GM19467 (cell line): ENCODE measurements around the gene HDAC7.
A peak's percentile ranks its signal among the peaks of the same experiment; 100 is the strongest.

Source experiments
- ATAC-seq: cut with Tn5 transposase; IDR thresholded peaks from one replicate; pipeline ENCODE4 v1.9.1; 2021; ENCODE audit warnings: mild to moderate bottlenecking, moderate library complexity; ENCODE audit not compliant: unreplicated experiment

The HDAC7 gene

DNA sequence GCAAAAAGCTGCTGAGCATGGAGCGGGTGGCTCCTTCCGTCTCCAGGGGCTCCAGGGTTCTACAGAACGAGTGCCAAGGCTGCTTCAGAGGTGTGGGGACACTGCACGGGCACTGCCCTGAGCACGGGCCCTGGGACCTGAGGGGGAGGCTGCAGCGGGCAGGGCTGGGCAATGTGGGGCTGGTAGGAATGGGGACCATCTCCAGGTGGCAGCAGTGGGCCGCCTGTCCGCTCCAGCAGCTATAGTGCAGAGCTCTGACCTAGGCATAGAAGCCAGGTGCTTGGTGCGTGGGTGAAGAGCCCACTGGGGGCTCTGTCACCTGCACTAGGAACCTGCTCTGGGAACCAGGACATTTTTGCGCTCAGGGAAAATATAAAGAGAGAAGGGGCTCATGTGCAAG is 22.3 kb downstream of the HDAC7 start:
- ATAC-seq: peak; percentile 51

DNA sequence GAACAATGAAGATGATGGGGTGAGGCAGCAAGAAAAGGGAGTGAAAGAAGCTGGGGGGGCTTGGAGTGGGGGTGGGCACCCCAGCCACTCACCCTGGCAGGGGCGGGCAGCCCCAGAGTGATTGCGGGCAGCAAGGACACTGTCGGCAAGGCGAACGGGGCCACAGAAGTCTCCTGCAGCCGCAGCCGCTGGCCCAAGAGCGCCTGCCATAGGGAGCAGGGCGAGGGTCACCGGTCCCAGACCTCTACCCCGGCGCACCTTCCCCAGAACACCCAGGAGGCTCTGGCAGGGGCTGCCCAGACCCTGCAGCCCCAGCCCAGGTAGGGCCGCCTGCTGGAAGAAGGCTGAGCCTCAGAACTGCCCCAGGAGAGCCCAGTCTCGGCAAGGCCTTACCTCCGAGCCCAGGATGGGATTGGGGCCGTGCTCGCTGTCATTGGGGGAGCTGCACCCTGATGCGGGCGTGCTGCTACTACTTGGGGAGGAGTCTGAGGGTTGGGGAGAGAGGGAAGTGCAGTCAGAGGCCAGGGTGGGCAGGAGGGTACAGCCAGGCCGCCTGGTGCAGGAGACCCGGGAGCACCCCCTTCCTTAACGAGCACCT is 23.8 kb downstream of the HDAC7 start:
- ATAC-seq: no peak

DNA sequence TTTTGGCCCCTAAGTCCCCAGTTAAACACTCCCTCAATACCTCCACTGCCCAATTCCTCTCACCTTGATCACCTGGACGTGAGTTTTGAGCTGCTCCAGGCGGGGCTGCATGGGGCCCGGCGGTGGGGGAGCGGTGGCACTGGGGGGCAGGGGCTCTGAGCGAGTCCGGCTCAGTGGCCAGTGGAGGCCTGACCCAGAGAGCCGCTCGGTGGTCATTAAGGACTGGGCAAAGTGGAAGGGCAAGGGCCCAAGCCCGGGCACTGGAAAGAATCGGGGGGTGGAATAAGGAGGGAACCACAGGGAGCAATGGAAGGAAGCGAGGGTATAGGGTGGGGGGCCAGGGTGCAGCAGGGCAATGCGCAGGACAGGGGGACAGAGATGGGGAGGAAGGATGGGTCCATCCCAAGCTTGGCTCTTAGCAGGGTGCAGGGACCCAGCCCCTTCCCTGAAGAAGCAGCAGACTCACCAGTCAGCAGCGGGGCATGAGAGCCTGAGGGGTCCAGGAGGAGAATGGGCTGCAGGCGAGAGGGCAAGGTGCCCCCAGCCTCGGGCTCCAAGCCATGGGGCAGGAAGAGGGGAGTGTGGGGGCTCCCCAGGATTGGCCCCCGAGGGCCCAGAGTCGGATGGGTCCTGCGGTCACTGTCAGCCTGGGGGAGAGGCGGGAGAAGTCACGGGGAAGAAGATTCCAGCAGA is 24.4 kb downstream of the HDAC7 start:
- ATAC-seq: no peak

DNA sequence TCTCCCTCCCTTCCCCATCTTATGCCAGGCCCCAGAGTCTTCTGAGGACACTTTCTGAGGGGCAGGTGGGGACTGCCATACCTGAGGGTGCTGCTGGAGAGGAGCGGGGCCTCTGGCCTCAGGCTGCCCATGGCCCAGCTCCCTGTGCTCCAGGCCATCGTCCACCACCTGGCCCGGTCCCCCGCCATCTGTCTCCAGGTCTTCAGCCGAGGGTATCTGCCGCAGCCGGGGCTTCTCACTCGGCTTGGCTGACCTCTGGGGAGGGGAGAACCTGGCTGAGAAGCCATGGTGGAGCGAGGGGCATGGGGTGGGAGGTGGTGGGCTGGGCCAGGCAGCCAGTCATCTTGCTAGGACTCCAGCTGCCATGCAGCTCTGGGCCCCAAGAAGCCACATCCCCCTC is 25.0 kb downstream of the HDAC7 start:
- no peak for ATAC-seq

DNA sequence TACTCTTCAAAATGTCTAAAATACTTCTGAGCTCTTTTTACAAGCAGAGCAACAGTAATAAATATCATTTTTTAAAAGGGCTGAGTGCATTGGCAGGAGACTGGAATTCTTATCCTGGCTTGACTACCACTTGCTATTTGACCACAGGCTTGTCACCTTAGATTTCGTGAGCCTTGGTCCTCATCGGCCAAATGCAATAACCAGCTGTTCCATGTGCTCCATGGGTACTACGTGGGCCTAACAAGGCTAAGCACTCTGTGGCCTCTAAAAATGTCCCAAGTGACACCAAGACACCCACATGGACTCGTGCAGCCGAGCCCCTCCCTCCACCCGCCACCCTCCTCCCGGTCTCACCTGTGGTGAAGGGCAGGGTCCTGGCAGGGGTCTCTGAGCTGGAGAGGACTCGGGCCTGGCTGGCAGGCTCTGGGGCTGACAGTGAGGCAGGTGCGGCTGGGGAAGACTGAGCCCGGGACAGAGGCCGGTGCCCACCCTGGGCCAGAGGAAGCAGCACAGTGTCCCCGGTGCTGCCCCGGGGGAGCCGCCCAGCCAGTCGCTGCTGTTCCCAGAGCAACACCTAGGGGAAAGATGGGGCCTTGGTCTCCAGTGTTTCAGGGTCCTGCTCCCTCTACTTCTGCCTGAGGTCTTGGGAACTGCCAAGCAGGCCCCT is 26.6 kb downstream of the HDAC7 start:
- ATAC-seq: no peak

GRCh38 chr12:47791874-47792273 is 27.8 kb downstream of the HDAC7 start:
- ATAC-seq: no peak

- ATAC-seq: no peak
Measured at GRCh38 chr12:47791351-47791746, 28.4 kb downstream of the HDAC7 start.

DNA sequence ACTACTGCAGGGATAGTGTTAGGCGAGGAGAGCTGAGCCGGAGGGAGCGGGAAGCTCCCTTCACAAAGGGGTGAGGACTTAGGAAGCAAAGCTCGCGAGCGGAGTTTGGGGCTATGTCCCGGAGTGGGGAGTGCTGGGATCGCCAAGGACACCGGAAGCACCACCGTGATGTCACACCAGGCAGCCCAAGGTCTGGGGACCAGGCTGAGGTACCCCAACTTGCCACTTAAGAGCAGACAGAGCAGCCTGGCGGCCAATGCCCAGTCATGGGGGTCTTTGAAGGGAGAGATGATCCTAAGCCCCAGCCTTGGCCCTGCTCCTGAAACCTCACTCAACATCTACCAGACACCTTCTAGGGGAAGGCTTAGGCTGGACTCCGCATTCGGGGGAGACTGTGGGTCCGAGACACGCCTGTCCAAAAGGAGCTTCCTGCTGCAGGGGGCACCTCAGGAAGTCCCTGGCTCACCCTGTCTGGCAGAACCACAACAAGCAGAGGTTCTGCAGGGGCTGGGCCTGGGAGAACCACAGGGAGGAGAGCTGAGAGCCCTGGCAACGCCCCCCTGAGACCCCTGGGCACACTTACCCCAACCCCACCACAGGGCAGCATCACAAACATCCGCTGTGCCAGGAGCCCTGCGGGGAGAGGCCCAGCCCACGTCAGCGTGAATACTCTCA is 28.9 kb downstream of the HDAC7 start:
- no peak for ATAC-seq

DNA sequence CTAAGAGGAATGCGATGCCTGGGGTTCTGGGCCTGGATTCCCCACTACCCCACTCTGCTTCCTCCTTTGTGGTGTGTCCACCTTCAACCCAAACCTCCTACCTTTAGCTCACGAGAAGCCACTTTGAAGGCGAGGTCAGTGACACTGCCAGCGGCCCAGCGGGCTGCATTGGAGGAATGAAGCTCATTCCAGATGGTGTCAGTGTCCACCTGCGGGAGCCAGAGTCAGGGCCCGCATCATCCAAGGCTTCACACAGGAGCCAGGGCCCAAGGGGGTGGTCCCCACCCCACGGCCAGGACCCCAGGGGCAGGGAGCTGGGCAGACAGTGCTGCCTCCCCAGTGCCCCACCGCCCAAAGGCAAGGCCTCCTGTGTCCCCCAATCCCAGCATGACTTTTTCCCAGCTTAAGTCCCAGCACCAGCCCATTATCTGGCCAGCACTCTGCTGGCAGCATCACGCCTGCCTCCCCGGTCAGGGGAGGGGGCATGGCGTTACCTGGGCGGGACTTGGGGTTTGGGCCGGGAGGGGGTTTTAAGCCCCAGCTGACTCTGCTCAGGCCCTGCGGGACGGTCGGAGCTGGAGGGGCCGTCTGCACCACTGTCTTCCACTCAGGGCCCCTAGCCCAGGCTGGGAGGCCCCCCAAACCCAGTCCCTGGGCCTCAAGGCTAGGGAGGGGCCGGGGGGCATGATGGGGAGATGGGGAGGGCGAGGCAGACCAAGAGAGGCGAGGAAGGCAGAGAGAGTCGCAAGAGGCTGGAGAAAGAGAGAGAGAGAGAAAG is 29.8 kb downstream of the HDAC7 start:
- ATAC-seq: no peak

DNA sequence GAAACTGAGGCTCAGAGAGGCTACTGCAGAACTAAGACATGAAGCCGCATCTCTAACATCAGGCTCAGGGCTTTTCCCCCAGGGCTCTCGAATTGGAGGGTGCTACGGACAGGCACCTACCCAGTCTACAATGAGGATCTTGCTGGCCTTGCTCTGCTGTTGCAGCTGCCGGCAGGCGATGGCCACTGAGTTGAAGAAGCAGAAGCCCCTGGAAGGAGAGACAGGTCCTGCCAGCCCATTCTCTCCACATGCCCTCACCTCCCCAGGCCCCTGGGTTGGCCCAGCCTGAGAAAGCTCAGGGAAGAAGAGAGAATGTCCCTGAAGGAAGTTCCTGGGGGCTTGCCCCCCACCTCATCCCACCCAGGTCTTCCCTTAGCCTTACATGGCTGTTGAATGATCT is 30.6 kb downstream of the HDAC7 start:
- no peak for ATAC-seq

DNA sequence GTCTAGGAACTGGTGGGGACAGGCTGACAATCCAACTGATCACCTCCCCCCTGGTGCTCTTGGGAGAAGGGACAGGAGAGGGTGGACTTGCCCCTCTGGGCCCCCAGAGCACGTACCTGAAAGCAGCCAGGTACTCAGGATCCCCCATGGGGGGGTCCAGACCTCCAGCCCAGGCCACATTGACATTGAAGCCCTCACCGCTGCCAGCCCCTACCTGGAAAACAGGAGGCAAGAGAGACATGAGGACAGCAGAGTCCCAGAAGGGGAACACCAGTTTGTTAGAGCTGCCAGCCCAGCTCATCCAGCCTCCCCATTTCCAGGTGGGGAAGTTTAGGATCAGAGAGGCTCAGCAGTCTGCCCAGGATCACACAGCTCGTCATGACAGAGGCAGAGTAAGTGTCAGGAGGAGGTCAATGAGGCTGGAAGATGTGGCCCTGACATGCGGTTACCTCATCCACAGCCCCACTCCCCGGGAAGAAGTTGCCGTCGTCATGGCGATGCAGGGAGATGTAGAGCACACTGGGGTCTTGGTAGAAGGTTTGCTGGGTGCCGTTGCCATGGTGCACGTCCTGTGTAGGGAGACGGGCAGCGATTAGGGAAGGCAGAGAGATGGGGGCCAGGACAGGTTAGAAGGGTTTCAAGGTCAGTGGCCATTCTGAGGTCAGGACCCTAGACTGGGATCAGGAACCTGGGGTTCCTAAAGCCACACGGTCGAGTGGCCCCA is 31.9 kb downstream of the HDAC7 start:
- ATAC-seq: no peak

- no peak for ATAC-seq
Measured at GRCh38 chr12:47786662-47787280, 32.9 kb downstream of the HDAC7 start.

DNA sequence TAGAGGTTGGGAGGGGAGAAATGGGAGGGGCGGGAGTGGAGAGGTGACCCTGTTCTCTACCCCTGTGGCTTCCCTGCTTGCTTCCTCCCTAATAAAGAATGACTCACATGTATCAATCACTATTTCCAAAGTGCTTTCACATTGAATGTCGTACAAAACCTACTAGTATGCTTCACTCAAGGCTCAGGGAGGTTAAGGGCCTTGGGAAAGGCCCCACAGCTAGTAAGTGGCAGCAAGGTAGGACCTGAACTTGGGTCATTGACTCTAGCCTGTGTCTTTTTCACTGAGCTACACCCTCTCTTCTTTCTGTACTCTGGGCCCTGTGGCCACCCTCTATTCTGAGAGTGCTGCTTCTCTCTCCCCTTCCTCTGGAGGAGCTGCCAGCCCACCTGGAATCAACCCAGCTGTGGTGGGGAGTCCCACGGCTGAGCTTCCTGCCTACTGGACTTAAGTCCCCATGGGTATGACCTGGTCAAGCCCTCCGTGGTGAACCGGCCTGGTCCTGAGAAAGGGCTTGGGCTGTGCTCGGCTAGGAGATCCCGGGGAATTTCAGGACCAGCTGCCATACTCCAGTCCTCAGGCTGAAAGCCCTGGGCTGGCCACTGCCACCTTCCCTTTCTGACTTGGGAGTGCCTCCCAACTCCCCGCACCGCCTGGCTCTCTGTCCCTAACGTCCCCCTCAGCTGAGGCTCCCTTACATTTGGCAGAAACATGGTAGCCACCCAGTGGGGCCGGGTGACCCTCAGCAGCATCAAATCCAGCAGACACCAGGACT is 33.6 kb downstream of the HDAC7 start:
- no peak for ATAC-seq

DNA sequence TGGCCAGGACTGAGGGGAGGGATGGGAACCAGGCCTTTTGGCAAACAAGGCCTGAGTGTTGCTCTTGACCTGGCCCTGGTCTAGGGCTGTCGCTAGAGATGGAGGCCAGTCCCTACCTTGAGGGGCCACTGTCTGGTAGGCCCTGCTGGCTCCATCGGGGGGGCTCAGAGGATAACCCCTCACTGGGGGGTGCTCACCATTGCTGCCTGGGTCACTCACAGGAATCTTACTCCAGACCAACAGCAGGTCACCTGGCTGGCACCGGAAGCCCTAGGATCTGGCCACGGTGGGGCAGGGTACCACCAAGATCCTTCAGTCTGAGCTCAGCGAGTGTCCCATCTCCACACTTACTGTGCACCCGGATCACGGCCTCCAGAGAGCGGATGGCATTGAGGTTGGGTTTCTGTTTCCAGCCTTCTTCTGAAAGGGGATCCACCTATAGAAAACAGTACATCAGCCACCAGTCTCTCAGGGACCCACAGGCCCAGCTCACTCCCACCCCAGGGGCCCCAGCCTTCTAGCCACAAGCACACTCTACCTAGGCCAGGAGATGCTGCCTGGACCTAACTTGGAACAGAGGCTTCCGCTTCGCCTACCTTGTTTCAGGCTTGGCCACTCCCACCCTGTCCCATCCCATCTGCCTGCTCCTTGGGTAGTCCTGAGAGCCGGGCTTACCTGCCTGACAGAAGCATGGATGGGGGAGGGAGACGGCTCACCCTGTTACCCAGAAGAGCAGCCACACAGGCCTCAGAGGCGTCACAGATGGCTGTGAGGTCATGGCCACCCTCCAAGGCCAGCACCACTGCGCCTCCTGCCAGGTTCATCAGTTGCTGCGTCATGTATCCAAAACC is 34.4 kb downstream of the HDAC7 start:
- ATAC-seq: no peak

DNA sequence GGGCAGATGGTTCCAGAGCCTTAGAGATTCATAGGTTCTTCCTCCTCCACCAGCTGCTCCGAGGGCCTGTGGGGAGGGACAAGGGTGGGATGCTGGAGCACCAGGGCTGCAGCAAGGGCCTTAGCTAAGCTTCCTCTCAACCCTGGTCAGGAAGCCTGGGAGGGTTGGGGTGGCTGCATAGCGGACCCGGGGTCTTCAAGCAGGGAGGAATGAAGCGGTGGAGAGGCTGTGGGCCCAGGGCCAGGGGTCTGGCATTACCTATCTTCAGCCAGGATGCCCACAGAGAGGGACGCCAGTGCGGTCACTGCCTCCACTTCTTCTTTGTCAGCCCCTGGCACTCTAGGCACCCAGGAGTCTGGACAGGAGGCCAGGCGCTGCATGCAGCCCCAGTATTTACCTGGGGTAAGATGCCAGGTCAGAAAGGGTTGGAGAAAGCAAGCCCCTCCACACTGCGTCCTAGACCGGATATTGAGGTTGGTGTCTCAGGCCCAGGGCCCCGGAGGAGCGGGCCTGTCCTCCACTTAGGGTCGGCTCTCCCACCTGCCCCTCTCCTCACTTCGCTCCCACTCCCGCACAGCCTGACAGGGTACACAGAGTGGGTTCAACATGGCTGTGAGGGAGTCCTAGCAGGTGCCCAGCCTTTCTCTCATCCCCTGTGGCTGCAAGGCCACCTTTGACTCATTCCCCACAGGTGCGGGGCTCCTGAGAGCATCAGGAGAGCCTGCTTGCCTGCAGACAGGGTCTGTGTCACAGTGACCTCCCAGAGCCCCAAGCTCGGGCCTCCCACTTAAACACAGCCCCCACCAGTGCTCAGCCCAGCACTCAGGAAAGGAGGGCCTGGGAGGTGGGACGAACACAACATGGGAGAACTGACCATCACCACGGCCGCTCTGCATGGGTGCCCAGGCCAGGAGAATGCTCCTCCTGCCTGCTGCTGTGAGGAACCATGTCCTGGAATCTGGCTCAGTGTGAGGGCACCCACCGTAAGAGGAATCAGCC is 35.6 kb downstream of the HDAC7 start:
- no peak for ATAC-seq

- ATAC-seq: no peak
Measured at GRCh38 chr12:47783024-47783755, 36.5 kb downstream of the HDAC7 start.
